GM23248 (cell line): Measurements from ENCODE around the gene TMEM35B.

Source experiments
- EZH2 ChIP-seq: fragments of 200-600 bp; sonication (generic); IDR thresholded peaks from 2 replicates; pipeline ENCODE4 v1.6.1; 2018; ENCODE audit warnings: antibody characterized with exemption, mild to moderate bottlenecking; ENCODE audit not compliant: insufficient read depth, poor library complexity, severe bottlenecking
- EZH2phosphoT487 ChIP-seq: fragments of 200-600 bp; sonication (generic); IDR thresholded peaks from 2 replicates; pipeline ENCODE4 v1.6.1; 2018; ENCODE audit warnings: antibody characterized with exemption, moderate library complexity, mild to moderate bottlenecking, low read depth; ENCODE audit not compliant: insufficient read depth

GRCh38 chr1:34988147-34988546 is 3.0 kb upstream of the TMEM35B start:
- no peak for TF ChIP-seq EZH2
- TF ChIP-seq EZH2phosphoT487 = no peak
